ENCODE measurements around the gene VAV2. TPM values are rescaled to one million over a fixed set of nuclear protein-coding genes. Genes with fewer than 3 reads are reported as not detected.

Gene VAV2
- total and polyA plus RNA-seq, 2 of the 4 experiments (the other 2 are of a cell fraction) = 10.8 to 13.4 TPM

DNA sequence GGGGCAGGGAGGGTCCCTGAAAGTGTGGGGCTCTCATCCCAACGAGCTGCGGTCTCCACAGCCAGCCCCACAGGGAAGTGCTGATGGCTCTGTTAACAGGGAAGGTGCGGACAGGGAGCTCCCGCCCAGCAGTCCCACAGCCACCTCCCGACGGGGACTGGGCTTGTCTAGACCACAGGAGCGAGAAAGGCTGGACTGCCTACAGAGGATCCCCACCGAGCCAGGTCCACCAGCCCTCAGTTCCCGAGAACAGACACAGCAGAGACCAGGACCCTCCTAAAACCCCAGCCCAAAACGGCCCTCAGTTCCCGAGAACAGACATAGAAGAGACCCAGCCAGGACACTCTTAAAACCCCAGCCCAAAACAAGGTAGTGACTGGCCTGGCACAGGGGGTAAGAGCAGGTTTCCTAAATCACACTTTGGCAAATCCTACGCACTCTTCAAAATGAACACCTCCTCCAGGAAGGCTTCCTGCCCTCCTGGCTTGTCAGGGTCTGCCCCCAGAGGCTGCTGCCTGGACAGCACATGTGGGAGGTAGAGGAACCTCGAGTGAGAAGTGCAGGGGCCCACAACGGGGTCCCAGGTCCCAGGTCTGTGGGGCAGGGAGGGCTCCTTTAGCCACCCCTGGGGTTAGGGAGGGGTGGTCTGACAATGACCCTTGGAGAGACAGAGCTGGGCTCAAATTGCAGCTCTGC is 167.9 kb downstream of the VAV2 start:
- no peak for ATAC-seq (ENCODE audit: low read depth)

More for the DNA sequence above, 167.9 kb downstream of the VAV2 start:
- Histone ChIP-seq H2AK5ac (ENCODE audit: low read depth, low read length) (no peak overlapping the region), H3K4ac (ENCODE audit: low read depth, low read length) (no peak overlapping the region), H3K56ac (ENCODE audit: extremely low read depth, insufficient read depth, low read length) (no peak overlapping the region), H3K36me3 (ENCODE audit: control insufficient read depth, insufficient read depth, low read length) (no peaks in the 10 kb centered on the region), H2BK20ac (ENCODE audit: low read depth, low read length) (no peak overlapping the region), H3K79me1 (ENCODE audit: low read depth in 1 of 2, low read length in 2 of 2) (peaks cover 0 to 56% of the 10 kb centered on the region in 2 experiments; a peak in 3 of 4 replicates), H3K4me1 (ENCODE audit: control insufficient read depth, insufficient read depth, low read length) (peaks cover 14% of the 10 kb centered on the region), H3K18ac (ENCODE audit: low read depth, low read length) (no peak overlapping the region), H3K23ac (ENCODE audit: low read depth, low read length) (no peak overlapping the region), H3K4me2 (ENCODE audit: low read depth, low read length) (no peak overlapping the region), H3K27ac (ENCODE audit: insufficient read depth, low read length) (no peak overlapping the region), H2BK120ac (ENCODE audit: low read depth, low read length) (no peak overlapping the region), H3K27me3 (ENCODE audit: control insufficient read depth, insufficient read depth, low read length) (no peaks in the 10 kb centered on the region), H4K20me1 (ENCODE audit: insufficient read depth, low read length) (peaks cover 8% of the 10 kb centered on the region), H3K14ac (replicated peaks; ENCODE audit: low read depth, low read length) (no peak overlapping the region), H3K9me1 (ENCODE audit: insufficient read depth, low read length) (0 out of 2 replicates have a peak, but pooled peaks cover 11% of the 10 kb centered on the region), H3K4me3 (ENCODE audit: insufficient read depth, low read depth, low read length) (no peak overlapping the region), H4K5ac (ENCODE audit: low read depth, low read length) (no peak overlapping the region), H4K91ac (ENCODE audit: insufficient read depth, low read depth, low read length) (no peak overlapping the region), H2BK5ac (ENCODE audit: low read depth, low read length, poor library complexity, severe bottlenecking) (no peak overlapping the region), H4K8ac (ENCODE audit: low read depth in 2 of 2, low read length in 2 of 2) (no peak overlapping the region), H3K9ac (ENCODE audit: low read depth, low read length) (no peak overlapping the region), H2AFZ (replicated peaks; ENCODE audit: low read length, poor library complexity) (no peak overlapping the region), H2AK9ac (replicated peaks; ENCODE audit: low read depth, low read length, poor library complexity) (no peak overlapping the region), H2BK15ac (ENCODE audit: low read depth, low read length) (no peak overlapping the region), H3K9me3 (ENCODE audit: control insufficient read depth, insufficient read depth, low read length) (no peaks in the 10 kb centered on the region)
- no peak for TF ChIP-seq MXI1 (IDR thresholded peaks at IDR 0.05; ENCODE audit: borderline replicate concordance, low read depth, low read length)
- no peak for TF ChIP-seq ELK1 (IDR thresholded peaks at IDR 0.05; ENCODE audit: borderline replicate concordance, low read depth, low read length)
- TF ChIP-seq CEBPB (IDR thresholded peaks at IDR 0.05; ENCODE audit: low read depth, low read length) = no peak
- TF ChIP-seq POLR2A (IDR thresholded peaks at IDR 0.05; ENCODE audit: low read depth, low read length) = no peak
- no peak for TF ChIP-seq MAZ (IDR thresholded peaks at IDR 0.05; ENCODE audit: borderline replicate concordance, low read depth, low read length)
- TF ChIP-seq RCOR1 (IDR thresholded peaks at IDR 0.05; ENCODE audit: insufficient replicate concordance, low read length) = no peak
- TF ChIP-seq NFE2L2 (IDR thresholded peaks at IDR 0.05; ENCODE audit: low read depth, low read length) = no peak
- TF ChIP-seq SMC3 (IDR thresholded peaks at IDR 0.05; ENCODE audit: low read depth, low read length) = no peak
- no peak for TF ChIP-seq MAFK (IDR thresholded peaks at IDR 0.05; ENCODE audit: low read depth, low read length)
- no peak for TF ChIP-seq RFX5 (IDR thresholded peaks at IDR 0.05; ENCODE audit: low read depth, low read length)
- TF ChIP-seq RAD21 (IDR thresholded peaks at IDR 0.05; ENCODE audit: low read length) = no peak
- no peak for TF ChIP-seq FOS (IDR thresholded peaks at IDR 0.05; ENCODE audit: low read depth, low read length)
- TF ChIP-seq BHLHE40 (IDR thresholded peaks at IDR 0.05; ENCODE audit: low read depth, low read length) = no peak
- TF ChIP-seq CHD1 (IDR thresholded peaks at IDR 0.05; ENCODE audit: low read depth, low read length) = no peak
- TF ChIP-seq, protein P1, sequence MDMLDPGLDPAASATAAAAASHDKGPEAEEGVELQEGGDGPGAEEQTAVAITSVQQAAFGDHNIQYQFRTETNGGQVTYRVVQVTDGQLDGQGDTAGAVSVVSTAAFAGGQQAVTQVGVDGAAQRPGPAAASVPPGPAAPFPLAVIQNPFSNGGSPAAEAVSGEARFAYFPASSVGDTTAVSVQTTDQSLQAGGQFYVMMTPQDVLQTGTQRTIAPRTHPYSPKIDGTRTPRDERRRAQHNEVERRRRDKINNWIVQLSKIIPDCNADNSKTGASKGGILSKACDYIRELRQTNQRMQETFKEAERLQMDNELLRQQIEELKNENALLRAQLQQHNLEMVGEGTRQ (IDR thresholded peaks at IDR 0.05; ENCODE audit: low read depth, low read length) = no peak
- TF ChIP-seq, protein P2, sequence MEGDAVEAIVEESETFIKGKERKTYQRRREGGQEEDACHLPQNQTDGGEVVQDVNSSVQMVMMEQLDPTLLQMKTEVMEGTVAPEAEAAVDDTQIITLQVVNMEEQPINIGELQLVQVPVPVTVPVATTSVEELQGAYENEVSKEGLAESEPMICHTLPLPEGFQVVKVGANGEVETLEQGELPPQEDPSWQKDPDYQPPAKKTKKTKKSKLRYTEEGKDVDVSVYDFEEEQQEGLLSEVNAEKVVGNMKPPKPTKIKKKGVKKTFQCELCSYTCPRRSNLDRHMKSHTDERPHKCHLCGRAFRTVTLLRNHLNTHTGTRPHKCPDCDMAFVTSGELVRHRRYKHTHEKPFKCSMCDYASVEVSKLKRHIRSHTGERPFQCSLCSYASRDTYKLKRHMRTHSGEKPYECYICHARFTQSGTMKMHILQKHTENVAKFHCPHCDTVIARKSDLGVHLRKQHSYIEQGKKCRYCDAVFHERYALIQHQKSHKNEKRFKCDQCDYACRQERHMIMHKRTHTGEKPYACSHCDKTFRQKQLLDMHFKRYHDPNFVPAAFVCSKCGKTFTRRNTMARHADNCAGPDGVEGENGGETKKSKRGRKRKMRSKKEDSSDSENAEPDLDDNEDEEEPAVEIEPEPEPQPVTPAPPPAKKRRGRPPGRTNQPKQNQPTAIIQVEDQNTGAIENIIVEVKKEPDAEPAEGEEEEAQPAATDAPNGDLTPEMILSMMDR (conservative IDR thresholded peaks at IDR 0.05; ENCODE audit: low read depth, low read length) = no peak
- ChIA-PET CTCF (no interaction called here), POLR2A (ENCODE audit: unreplicated experiment) (no interaction called here)
- WGBS, 2 experiments (ENCODE audit: extremely low coverage in 2 of 2, insufficient read length in 1 of 2) = 80% methylated on average over 3 of the region's 14 CpGs; no CpG with 5 or more reads in 1 of the 2 experiments
- dilution Hi-C loops (cut with HindIII; ENCODE audit: low sequenced_read_pairs, unreplicated experiment) = no loop called here
- in situ Hi-C loops (cut with MboI; ENCODE audit: low sequenced_read_pairs) = loop anchor here (25.0 kb wide), 1 partner anchor 588 kb away; no protein-coding TSS in a partner anchor
- no TSS peak for BruUV-seq (replicated peaks)
- DNase-seq = no peak
- intact Hi-C loops (cut with micrococcal nuclease) = no loop called here
